Measurements from ENCODE around the gene CTNNA2.
A peak's percentile ranks its signal among the peaks of the same experiment; 100 is the strongest.
"Not testable (repeated sequence)": the region's sequence is repeated elsewhere in the genome, so short reads cannot be mapped to it uniquely, and the experiment has no call there.

The CTNNA2 gene

DNA sequence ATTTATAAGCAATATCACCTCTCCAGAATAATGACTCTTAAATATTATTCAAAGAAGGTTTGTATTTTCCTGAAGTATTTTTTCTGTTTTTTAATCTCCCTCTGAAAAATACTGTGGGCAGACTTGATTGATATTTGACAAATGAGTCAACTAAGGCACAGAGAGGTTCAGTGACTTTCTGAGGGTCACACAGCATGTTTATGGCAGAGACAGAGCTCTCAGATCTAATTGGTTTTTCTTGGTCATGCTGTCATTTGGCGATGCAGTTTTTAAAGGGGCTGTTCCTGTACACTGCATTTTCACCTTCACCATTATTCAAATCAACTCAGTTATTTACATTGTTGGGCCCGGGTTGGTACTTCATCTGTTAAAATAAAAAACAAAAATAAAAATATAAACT lies 527.4 kb downstream of the CTNNA2 start:
- DNase-seq = no peak

- DNase-seq = no peak
Measured at GRCh38 chr2:80042635-80043034, 529.8 kb downstream of the CTNNA2 start.

- DNase-seq = no peak
Measured at GRCh38 chr2:80048296-80048695, 535.4 kb downstream of the CTNNA2 start.

DNA sequence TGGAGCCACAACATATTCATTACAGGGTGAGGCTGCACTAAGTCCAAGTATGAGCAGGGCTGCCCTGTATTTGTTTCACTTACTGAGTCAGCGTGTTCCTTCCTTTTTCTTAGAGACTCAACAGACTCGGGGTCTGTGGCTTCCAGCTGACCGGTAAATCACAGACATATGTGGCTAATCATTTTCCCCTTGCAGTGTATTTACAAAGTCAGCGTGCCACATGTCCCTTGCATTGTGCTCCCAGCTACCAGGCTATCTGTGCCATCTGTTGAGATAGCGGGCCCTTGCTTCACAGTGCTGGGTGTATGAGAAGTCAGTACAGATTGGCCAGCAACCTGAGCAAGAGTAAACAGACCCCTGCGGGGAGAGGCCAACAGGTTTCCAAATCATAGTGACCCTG lies 537.4 kb downstream of the CTNNA2 start:
- no peak for DNase-seq

DNA sequence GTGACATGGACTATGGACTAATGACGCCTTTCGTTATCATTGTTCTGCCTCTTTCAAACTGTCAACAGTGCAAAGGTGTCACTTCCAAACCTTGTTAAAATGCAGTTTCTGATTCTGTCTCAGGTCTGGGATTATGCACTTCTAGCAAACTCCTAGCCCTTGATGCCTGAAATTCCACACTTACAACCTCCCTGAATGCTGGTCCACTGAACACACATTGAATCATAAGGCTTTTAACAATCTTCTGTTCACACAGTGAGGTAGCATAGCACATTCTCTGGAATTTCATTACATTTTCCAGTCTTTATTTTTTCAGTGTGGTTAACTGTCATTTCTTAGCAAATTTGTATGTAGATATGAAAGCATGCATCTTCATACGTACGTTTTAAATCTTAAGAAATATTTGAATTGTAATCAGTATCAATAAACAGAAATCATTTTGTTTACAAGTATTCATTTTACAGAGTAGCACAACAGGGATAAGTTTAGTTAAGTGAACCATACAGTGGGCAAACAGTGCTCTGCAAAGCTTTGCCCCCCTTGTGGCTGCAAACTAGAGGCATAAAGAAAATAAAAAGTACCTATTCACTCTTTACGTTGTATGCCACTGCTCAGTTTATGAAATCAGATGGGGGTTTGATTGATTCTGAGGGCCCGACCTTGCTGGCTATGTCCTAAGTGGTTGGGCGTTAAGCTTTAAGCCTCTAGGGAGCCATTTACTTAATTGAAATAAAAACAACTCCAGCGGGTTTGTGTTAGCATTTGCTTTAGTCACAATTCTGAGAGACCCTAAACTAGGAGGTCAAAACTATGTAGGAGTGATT lies 540.9 kb downstream of the CTNNA2 start:
- DNase-seq = no peak

- DNase-seq = peak; percentile 16
Measured at GRCh38 chr2:80054346-80054675, 541.5 kb downstream of the CTNNA2 start.

DNA sequence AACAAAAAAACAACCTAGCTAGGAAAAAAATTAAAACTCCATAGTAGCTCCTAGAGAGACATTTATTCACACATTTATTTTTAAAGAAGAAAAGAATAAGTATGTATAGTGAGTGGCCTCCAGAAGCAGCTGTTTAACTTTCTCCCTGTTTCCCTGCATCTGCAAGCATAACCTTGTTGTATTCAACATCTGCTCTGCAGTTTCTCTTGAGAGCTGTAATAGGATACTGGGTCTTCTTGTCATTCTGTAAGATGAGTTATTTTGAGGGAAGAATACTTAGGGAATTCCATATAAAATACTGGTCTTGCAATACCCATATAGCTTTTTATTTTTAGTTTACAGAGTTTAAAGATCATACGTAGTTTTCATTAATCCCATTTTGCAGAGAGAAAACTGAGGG lies 545.1 kb downstream of the CTNNA2 start:
- no peak for DNase-seq

DNA sequence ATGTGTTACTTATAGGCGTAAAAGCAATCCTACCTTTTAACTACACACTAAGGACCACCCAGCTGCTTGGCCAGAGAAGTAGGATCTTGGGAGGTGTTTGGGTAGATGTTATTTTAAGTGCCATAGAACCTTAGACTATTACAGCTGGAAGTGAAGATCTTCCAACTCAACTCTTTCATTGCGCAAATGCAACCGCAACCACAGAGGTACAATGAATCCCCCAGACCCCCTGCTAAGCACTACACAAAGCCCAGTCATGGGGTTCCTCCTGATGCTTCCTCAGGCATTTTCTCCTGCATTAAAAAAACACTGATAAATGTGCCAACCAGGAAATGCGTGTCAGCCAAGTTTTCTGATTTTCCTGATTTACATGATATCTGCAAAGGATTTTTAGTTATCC lies 545.7 kb downstream of the CTNNA2 start:
- DNase-seq = no peak

GRCh38 chr2:80059447-80059846 lies 546.6 kb downstream of the CTNNA2 start:
- DNase-seq = no peak

DNA sequence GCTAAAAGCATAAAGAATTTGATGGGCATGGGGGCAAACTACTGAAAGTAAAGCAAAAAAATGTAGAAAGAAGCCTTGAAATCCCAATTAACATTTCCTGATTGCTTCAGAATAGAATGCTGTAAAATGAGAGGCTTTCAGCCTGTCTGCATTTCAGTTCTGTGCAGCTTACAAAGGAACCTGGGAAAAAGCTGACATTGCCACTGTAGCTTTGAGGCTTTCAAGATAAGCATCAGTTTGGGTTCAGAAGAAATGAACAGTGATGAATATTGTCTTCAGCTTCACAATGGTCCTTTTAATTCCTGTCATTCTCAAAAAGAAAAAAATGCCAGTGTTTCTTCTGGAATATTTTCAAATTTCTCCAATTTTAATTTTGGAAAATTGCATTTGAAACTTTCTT lies 549.0 kb downstream of the CTNNA2 start:
- DNase-seq = no peak

DNA sequence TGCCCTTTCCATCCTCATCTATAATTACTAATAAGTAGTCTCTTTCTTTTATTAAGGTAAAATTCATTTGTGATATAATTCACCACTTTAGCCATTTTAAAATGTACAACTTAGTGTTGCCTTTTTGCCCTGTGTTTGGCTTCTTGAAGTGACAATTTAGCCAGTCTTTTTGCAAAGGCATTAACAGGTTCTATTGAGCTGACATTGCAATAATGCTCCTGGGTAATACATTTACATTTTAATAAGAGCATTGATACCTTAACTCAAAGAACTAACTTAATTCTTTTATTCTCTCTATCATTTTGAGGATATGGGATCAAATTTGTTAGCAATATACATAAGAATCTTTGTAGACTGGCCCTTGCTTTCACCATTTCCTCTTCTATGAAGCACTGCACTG lies 549.4 kb downstream of the CTNNA2 start:
- DNase-seq = no peak

DNA sequence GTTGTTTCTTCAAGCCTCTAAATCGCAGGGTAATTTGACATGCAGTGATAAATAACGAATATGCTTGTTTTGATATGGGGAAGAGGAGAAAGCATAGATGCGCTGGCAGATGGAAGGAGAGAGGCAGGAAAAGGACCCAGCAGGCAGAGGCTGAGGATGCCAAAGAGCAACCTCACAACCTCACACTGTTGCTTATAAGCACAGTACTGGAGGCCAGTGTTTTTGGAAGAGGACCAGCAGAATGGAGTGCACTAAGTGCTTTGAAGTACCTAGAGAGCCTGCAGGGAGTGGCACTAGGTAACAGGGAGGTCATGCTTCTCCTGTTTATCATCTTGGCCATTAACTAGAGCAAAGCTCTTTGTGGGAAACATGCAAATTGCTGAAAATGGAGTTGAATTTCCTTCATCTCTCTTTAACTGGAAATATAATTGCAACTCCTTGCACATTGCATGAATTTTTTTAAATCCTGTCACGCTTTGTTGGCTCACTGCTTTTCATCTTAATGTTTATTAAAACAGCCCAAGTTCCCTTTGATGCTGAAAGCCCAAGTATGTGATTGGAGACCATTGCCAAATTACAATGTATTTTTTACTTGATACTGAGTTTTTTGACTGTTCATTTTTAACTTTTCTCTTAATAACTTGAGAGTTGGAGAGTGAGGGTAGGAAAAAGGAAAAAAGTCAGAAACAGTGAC lies 555.3 kb downstream of the CTNNA2 start:
- DNase-seq = peak; percentile 15

DNA sequence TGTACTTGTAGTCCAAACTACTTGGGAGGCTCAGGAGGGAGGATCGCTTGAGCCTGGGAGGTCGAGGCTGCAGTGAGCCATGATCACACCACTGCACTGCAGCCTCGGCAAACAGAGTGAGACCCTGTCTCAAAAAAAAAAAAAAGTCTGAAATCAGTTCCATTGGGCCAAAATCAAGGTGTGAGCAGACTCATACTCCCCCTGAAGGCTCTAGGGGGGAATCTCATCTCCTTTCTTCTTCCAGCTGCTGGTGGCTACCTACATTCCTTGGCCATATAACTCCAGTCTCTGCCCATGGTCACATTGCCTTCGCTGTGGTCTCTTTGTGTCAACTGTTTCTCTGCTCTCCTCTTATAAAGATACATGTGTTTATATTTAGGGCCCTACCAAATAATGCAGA lies 557.7 kb downstream of the CTNNA2 start:
- no peak for DNase-seq

- DNase-seq = no peak
Measured at GRCh38 chr2:80071941-80072340, 559.1 kb downstream of the CTNNA2 start.

- DNase-seq = peak; percentile 61
Measured at GRCh38 chr2:80073134-80073561, 560.3 kb downstream of the CTNNA2 start.

- no peak for DNase-seq
Measured at GRCh38 chr2:80074321-80075070, 561.6 kb downstream of the CTNNA2 start.

DNA sequence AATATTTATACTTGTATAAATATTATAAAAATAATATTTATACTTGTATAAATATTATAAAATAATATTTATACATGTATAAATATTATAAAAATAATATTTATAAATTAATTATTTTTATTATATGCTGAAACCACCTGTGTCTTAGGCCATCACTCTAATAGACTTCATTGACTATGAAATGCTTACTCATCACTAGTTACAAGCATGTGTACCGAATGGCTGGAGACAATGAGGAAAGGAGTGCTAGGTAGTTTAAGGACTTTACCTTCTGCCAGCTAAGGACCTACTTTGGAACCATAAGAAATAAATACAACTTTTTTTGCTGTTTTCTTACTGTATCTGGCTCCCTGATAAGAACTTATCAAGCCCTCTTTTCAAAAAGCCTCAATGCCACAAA lies 562.9 kb downstream of the CTNNA2 start:
- no peak for DNase-seq

DNA sequence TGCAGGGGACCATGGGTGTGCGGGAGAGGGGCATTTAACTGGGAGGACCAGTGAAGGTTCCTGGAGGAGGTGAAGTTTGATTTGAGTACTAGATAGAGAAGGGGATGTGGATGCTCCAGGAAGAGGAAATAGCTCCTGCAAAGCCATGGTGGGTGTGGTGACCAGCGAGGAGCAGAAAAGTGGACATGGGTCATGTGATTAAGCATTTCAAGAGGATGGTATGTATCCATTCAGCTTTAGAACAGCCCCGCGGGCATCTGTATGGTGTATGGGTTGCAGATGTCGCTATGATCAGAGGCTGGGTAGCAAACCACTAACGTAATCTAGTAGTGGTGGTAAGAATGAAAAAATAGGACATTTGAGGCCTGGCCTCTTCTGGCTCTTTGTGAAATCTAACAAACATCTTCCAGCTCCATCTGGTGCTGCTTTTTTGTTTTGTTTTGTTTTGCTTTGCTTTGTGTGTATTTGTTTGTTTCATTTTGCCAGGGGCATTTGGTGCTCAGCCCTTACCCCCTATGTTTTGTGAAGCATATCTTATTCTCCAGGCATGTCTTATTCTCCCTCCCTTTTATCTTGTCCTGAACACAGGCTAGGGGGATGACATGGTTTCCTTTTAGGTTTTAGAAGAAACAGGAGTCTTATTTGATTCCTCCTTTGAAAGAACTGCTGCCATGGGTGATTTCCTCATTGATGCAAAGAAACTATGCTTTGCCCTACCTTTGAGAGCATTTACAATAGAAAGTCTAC lies 565.6 kb downstream of the CTNNA2 start:
- DNase-seq = no peak

DNA sequence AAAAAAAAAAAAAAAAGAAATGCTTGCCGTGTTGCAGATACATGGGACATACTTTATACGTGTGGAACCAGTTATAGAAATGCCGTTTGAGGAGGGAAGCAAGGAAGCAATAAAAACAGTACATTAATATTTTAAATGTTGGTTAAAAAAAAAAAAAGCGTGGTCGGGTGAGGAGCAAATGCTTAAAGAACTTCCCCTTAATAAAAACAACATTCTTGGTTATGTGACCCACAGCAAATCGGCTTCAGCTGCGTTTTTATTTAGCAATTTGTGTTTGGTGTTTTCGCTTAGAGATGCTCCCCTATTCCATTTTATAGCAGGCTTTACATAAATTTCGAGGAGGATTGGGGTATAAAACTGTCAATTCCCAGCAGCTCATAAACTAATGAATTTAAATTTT lies 568.1 kb downstream of the CTNNA2 start:
- no peak for DNase-seq

GRCh38 chr2:80086831-80087230 lies 574.0 kb downstream of the CTNNA2 start:
- peak; percentile 87 for DNase-seq

DNA sequence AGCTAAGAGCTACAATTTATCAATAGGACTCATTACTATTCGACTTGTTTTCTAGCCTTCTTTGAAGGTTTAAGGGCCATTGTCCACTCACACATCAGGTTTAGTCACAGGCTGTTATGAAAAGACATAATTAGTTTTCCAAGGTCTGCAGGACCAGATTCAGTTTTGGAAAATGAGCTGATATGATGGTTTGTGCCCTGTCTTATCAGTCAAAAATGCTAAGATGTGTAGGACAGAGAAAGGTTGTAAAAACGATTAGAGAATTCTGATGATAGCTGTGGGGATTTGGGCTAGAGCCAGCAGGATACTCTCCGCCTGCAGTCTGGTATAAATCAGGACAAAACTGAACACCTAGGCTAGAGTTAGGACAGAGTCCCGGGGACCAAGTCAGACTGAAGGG lies 578.4 kb downstream of the CTNNA2 start:
- DNase-seq = no peak

GRCh38 chr2:80092474-80092873 lies 579.6 kb downstream of the CTNNA2 start:
- DNase-seq = no peak

DNA sequence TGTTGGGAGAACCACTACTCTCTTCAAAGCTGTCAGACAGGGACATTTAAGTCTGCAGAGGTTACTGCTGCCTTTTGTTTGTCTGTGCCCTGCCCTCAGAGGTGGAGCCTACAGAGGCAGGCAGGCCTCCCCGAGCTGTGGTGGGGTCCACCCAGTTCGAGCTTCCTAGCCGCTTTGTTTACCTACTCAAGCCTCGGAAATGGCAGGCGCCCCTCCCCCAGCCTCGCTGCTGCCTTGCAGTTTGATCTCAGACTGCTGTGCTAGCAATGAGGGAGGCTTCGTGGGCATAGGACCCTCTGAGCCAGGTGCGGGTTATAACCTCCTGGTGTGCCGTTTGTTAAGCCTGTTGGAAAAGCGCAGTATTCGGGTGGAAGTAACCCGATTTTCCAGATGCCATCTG lies 585.7 kb downstream of the CTNNA2 start:
- DNase-seq = not testable (repeated sequence)
